Mucosa of descending colon (tissue), 3 donors: ENCODE results near the gene TMEM272. TPM values are rescaled to one million over a fixed set of nuclear protein-coding genes. Genes with fewer than 3 reads are reported as not detected.

Experiments
- ATAC-seq: fragments of 200-7000 bp; cut with Tn5 transposase; one replicate; pipeline ENCODE4 v1.9.1; 2020; ENCODE audit warnings: mild to moderate bottlenecking, moderate library complexity
- DNase-seq, 3 donors: peaks; one replicate each; pipeline ENCODE4 v3.0.0-alpha.2; 2020
- H3K36me3 ChIP-seq: fragments of 200-600 bp; one replicate; pipeline ENCODE4 v1.8.0; 2021; ENCODE audit warnings: low read depth, mild to moderate bottlenecking
- H3K4me1 ChIP-seq: fragments of 200-600 bp; one replicate; pipeline ENCODE4 v1.8.0; 2021; ENCODE audit warnings: low read depth, mild to moderate bottlenecking
- H3K4me3 ChIP-seq: fragments of 200-600 bp; one replicate; pipeline ENCODE4 v1.8.0; 2021; ENCODE audit warnings: mild to moderate bottlenecking
- H3K9me3 ChIP-seq: fragments of 200-600 bp; one replicate; pipeline ENCODE4 v1.8.0; 2021; ENCODE audit warnings: mild to moderate bottlenecking
- intact Hi-C, 2 donors: fragments of 100-400 bp; cut with DNase I in 1 of 2; cut with micrococcal nuclease in 1 of 2; formaldehyde crosslinking; loops; one replicate each; pipeline versions ENCODE4 v1.11.0 to v1.11.1; 2022; cut with DNase I, micrococcal nuclease
- total RNA-seq, 3 donors: library from RNA; stranded (reverse); fragmentation: NEBNext Ultra II Directional in 2 of 3; extraction: Animal tissue kit (Norgen Biotek cat#: 25700) in 2 of 3; gene quantifications; one replicate each; pipeline versions ENCODE4 v1.2.1 to v1.2.4, GENCODE V29; 2021 to 2023
- TF ChIP-seq, protein P1 (sequence below): fragments of 200-600 bp; IDR thresholded peaks from one replicate; pipeline ENCODE4 v1.8.0; 2022; ENCODE audit warnings: antibody characterized with exemption, mild to moderate bottlenecking
- donor health status: DM: no; HTN: no; CAD: no; lungs with moderate emphysema.
- donor health status: DM: no; HTN: no; CAD: no.
- donor health status: DM: no; HTN: yes; CAD: no.

Gene TMEM272
- total RNA-seq, 3 donors from 2014 or later: 0.07 to 0.35 (median 0.29) TPM

DNA sequence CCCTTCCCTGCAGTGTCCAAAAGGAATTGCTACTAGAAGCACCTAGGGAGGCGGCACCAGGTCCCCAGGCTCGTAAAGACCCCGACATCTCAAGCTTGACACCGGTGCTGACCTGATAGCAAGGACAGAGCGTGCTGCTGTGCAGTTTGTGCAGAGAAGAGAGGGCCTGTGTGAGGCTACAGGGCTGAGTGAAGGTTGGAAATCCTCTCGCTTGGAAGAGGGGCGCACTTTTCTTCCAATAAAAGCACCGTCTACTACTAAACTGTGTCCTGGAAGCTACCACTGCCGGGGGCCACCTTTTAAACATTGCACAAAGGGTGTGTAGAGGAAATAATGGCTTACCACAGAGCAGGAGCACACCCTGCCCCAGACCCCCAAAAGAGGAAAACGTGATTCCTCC is 11.0 kb downstream of the TMEM272 start:
- intact Hi-C loops: no loop called here

DNA sequence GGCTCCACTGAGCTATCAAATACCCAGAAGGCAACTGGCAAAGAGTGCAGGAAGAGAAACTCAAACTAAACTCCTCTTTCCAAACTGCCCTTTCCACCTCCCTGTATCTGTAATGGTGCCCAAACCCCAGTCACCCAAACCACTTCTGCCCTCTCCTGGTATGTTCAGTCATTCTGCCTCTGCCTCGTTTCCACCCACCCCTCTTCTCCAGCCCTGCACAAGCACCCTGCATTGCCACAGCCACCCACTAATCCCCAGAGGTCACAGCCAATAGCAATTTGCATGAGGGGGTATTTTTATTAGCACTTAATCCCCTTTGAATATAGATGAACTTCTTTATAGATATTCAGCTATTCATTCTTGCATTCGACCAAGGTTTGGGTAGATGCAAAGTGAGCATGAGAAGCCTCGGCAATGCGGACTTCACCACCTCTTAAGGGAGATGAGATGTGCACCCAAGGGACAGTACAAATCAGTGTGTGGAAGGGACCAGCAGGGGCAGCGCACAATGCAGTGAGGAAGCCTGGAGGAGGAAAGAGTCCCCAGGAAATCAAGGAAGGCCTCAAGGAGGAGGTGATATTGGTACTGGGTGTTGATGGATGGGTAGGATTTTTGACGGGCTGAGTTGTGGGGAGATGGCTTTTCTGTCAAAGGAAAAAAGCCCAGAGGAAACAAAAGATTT is 12.4 kb downstream of the TMEM272 start:
- intact Hi-C loops: no loop called here
- DNase-seq (peak in 1 of 3 donors; percentile 27), ATAC-seq (peak; percentile 66)

More for the DNA sequence above, 11.0 kb downstream of the TMEM272 start:
- H3K4me1 ChIP-seq: no peaks in the 10 kb centered on the region
- DNase-seq (no peak), ATAC-seq (no peak)
- no peaks in the 10 kb centered on the region for H3K36me3 ChIP-seq
- H3K4me3 ChIP-seq: no peak overlapping the region
- TF ChIP-seq, protein P1, sequence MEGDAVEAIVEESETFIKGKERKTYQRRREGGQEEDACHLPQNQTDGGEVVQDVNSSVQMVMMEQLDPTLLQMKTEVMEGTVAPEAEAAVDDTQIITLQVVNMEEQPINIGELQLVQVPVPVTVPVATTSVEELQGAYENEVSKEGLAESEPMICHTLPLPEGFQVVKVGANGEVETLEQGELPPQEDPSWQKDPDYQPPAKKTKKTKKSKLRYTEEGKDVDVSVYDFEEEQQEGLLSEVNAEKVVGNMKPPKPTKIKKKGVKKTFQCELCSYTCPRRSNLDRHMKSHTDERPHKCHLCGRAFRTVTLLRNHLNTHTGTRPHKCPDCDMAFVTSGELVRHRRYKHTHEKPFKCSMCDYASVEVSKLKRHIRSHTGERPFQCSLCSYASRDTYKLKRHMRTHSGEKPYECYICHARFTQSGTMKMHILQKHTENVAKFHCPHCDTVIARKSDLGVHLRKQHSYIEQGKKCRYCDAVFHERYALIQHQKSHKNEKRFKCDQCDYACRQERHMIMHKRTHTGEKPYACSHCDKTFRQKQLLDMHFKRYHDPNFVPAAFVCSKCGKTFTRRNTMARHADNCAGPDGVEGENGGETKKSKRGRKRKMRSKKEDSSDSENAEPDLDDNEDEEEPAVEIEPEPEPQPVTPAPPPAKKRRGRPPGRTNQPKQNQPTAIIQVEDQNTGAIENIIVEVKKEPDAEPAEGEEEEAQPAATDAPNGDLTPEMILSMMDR: no peak
- no peaks in the 10 kb centered on the region for H3K9me3 ChIP-seq

DNA sequence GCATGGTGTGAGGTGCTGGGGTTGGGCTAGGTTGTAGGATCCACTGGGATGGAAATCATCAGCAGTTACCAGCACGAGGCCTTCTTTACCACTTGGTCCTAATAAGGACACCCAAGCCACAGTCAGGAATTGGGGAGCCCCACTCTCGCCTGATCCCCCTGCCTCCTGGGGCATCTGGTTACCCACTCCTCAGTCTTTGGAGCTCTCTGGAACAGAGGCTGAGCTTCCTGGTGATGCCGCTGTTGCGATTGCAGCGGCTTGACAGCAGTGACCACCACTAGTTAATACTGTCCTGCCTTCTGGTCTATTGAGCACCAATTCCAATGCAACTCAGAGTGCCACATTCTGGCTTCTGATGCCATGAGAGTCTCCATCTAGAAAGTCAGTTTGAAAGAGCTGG is 13.5 kb downstream of the TMEM272 start:
- DNase-seq (no peak), ATAC-seq (no peak)
- H3K4me3 ChIP-seq: no peak overlapping the region
- no peaks in the 10 kb centered on the region for H3K36me3 ChIP-seq
- TF ChIP-seq, protein P1: no peak
- intact Hi-C loops: no loop called here
- H3K9me3 ChIP-seq: no peaks in the 10 kb centered on the region
- no peaks in the 10 kb centered on the region for H3K4me1 ChIP-seq

More for the DNA sequence above, 12.4 kb downstream of the TMEM272 start:
- Histone ChIP-seq H3K36me3 (no peaks in the 10 kb centered on the region), H3K9me3 (no peaks in the 10 kb centered on the region), H3K4me3 (no peak overlapping the region), H3K4me1 (no peaks in the 10 kb centered on the region)
- TF ChIP-seq, protein P1: no peak

GRCh38 chr13:51829568-51829899 is 15.4 kb downstream of the TMEM272 start:
- DNase-seq: no peak
- Histone ChIP-seq H3K36me3 (no peaks in the 10 kb centered on the region), H3K4me3 (no peak overlapping the region), H3K4me1 (no peaks in the 10 kb centered on the region), H3K9me3 (no peaks in the 10 kb centered on the region)
- intact Hi-C loops: no loop called here
- ATAC-seq: no peak
- TF ChIP-seq, protein P1: no peak

- intact Hi-C loops: no loop called here
- TF ChIP-seq, protein P1: no peak
- no peak for ATAC-seq
- H3K36me3 ChIP-seq: no peaks in the 10 kb centered on the region
- H3K4me3 ChIP-seq: no peak overlapping the region
- H3K4me1 ChIP-seq: no peaks in the 10 kb centered on the region
- no peaks in the 10 kb centered on the region for H3K9me3 ChIP-seq
- DNase-seq: no peak
Measured at GRCh38 chr13:51828730-51829567, 16.0 kb downstream of the TMEM272 start.
